ENCODE results near the gene LGALSL. TPM values are rescaled to one million over a fixed set of nuclear protein-coding genes. Genes with fewer than 3 reads are reported as not detected.

Gene LGALSL
- total RNA-seq, 1 experiment from 2014 or later, result 23.8 TPM

DNA sequence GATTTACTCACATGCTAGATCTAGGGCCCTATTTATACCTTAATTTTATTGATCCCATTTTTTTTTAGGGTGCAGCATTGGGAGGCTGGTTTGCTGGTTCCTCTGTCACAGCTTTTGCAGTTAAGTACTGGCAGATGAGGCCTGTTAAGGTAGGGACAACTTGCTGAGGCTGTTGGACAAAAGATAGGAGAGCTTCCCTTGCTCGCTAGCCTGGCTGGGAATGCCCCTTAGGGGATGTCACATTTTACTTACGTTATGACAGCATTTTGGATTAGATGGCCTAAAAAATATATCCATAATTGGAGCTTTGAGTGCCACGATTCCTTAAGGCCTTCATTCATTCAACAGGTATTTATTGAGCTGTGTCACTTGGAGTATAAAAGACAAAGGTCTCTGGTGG is 8.2 kb downstream of the LGALSL start:
- Histone ChIP-seq H3K4me1 (ENCODE audit: insufficient read depth, low read length) (0 out of 2 replicates have a peak, but pooled peaks cover 2% of the 10 kb centered on the region), H2BK5ac (ENCODE audit: insufficient read length, low read length) (no peak overlapping the region), H2BK120ac (ENCODE audit: low read depth, low read length, poor library complexity, severe bottlenecking) (no peak overlapping the region), H2BK20ac (ENCODE audit: low read depth, low read length, poor library complexity, severe bottlenecking) (no peak overlapping the region), H4K91ac (ENCODE audit: insufficient read length, low read depth, low read length) (no peak overlapping the region), H3K9me3 (ENCODE audit: control insufficient read depth, low read depth, low read length) (no peaks in the 10 kb centered on the region), H3K23me2 (ENCODE audit: insufficient read length, low read depth, low read length, poor library complexity, severe bottlenecking) (no peaks in the 10 kb centered on the region), H4K8ac (replicated peaks; ENCODE audit: insufficient read length, low read depth, low read length) (no peak overlapping the region), H3K27ac (ENCODE audit: insufficient read length, low read depth, low read length) (no peak overlapping the region), H4K5ac (ENCODE audit: insufficient read length, low read depth, low read length) (no peak overlapping the region), H3K79me2 (ENCODE audit: insufficient read depth, low read length) (no peaks in the 10 kb centered on the region), H3K14ac (ENCODE audit: insufficient read depth, low read length) (no peak overlapping the region), H3K4ac (ENCODE audit: low read depth, low read length) (no peak overlapping the region), H3T11ph (ENCODE audit: low read length) (no peak overlapping the region), H3K79me1 (ENCODE audit: insufficient read depth, low read depth, low read length, poor library complexity, severe bottlenecking) (no peaks in the 10 kb centered on the region), H2BK12ac (ENCODE audit: insufficient read length, low read depth, low read length) (no peak overlapping the region), H3K18ac (ENCODE audit: insufficient read length, low read depth, low read length) (no peak overlapping the region), H2AFZ (ENCODE audit: low read length) (no peak overlapping the region), H3K56ac (ENCODE audit: insufficient read length, low read depth, low read length) (no peak overlapping the region), H4K20me1 (ENCODE audit: control insufficient read depth, insufficient read depth, insufficient read length) (no peaks in the 10 kb centered on the region), H2BK15ac (ENCODE audit: low read depth, low read length) (no peak overlapping the region), H3K27me3 (ENCODE audit: insufficient read depth, low read length) (no peaks in the 10 kb centered on the region), H3K4me2 (ENCODE audit: insufficient read depth, insufficient read length, low read length) (no peak overlapping the region), H3K9ac (ENCODE audit: extremely low read depth, insufficient read length, low read length) (no peak overlapping the region), H3K23ac (ENCODE audit: insufficient read length, low read depth, low read length) (no peak overlapping the region), H2AK5ac (ENCODE audit: insufficient read length, low read length) (no peak overlapping the region)
- no peak for DNase-seq
- H3K4me1 Mint-ChIP-seq, result peaks cover 4 to 17% of the 10 kb centered on the region in 2 experiments
- H3K36me3 Mint-ChIP-seq (ENCODE audit: insufficient read depth in 1 of 3, low read depth in 3 of 3), result peaks cover 2 to 22% (median 9%) of the 10 kb centered on the region in 3 experiments; a peak in 5 of 7 replicates
- H3K9me3 Mint-ChIP-seq, result no peaks in the 10 kb centered on the region
- H3K27ac Mint-ChIP-seq, result peak overlapping the region in 1 of 3 experiments; percentile 35; a peak in 1 of 7 replicates
- no CpG with 5 or more reads among the region's 3 CpGs for WGBS (ENCODE audit: extremely low coverage, insufficient read length, low lambda C conversion rate)
- no peak overlapping the region for H3K4me3 Mint-ChIP-seq
- TF ChIP-seq, protein P1, sequence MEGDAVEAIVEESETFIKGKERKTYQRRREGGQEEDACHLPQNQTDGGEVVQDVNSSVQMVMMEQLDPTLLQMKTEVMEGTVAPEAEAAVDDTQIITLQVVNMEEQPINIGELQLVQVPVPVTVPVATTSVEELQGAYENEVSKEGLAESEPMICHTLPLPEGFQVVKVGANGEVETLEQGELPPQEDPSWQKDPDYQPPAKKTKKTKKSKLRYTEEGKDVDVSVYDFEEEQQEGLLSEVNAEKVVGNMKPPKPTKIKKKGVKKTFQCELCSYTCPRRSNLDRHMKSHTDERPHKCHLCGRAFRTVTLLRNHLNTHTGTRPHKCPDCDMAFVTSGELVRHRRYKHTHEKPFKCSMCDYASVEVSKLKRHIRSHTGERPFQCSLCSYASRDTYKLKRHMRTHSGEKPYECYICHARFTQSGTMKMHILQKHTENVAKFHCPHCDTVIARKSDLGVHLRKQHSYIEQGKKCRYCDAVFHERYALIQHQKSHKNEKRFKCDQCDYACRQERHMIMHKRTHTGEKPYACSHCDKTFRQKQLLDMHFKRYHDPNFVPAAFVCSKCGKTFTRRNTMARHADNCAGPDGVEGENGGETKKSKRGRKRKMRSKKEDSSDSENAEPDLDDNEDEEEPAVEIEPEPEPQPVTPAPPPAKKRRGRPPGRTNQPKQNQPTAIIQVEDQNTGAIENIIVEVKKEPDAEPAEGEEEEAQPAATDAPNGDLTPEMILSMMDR (conservative IDR thresholded peaks at IDR 0.05), result no peak
- H3K27me3 Mint-ChIP-seq (ENCODE audit: low read depth), result no peaks in the 10 kb centered on the region; the same call in 1 of the 2 replicates

Measured in H9 (cell line).